Measurements from ENCODE around the gene ASTL.
"Not testable (repeated sequence)": the region's sequence is repeated elsewhere in the genome, so short reads cannot be mapped to it uniquely, and the experiment has no call there.

Gene ASTL

DNA sequence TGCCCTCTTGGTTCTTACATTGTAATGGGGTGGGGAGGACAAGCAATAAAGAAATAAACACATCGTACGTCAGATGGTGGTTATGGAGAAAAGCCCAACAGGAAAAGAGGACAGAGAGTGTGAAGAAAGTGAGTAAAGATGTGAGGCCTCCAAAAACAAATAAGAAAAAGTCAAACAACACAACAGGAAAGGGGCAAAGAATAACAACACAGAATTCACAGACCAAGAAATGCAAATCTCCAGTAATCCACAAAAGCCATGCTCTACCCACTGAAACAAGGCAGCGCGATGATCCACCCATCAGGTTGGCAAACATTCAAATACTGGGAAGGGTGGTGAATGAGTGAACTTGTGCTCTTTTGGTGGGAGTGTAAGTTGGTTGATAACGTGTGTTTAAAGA, 23.6 kb upstream of the ASTL start:
- TF ChIP-seq, protein P1, sequence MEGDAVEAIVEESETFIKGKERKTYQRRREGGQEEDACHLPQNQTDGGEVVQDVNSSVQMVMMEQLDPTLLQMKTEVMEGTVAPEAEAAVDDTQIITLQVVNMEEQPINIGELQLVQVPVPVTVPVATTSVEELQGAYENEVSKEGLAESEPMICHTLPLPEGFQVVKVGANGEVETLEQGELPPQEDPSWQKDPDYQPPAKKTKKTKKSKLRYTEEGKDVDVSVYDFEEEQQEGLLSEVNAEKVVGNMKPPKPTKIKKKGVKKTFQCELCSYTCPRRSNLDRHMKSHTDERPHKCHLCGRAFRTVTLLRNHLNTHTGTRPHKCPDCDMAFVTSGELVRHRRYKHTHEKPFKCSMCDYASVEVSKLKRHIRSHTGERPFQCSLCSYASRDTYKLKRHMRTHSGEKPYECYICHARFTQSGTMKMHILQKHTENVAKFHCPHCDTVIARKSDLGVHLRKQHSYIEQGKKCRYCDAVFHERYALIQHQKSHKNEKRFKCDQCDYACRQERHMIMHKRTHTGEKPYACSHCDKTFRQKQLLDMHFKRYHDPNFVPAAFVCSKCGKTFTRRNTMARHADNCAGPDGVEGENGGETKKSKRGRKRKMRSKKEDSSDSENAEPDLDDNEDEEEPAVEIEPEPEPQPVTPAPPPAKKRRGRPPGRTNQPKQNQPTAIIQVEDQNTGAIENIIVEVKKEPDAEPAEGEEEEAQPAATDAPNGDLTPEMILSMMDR (IDR thresholded peaks at IDR 0.05; ENCODE audit: low read depth, low read length) = no peak
- no peak for DNase-seq (ENCODE audit: low read depth, low spot score)
- in situ Hi-C loops (cut with HindIII; ENCODE audit: low sequenced_read_pairs) = no loop called here
- H3K4me3 ChIP-seq (ENCODE audit: low read depth, low read length) = no peak overlapping the region

DNA sequence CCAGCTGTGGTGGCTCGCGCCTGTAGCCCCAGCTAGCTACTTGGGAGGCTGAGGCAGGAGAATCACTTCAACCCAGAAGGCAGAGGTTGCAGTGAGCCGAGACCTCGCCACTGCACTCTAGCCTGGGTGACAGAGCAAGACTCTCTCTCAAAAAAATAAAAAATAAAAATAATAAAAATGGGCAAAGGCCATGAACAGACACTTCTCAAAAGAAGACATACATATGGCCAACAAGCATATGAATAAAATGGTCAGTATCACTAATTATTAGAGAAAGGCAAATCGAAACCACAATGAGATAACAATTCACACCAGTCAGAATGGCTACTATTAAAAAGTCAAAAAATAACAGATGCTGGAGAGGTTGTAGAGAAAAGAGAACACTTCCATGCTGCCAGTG, 22.1 kb upstream of the ASTL start:
- in situ Hi-C loops (cut with HindIII; ENCODE audit: low sequenced_read_pairs); DNase-seq (ENCODE audit: low read depth, low spot score); H3K4me3 ChIP-seq (ENCODE audit: low read depth, low read length): not testable (repeated sequence)

GRCh38 chr2:96159084-96159830, 21.0 kb upstream of the ASTL start:
- in situ Hi-C loops (cut with HindIII; ENCODE audit: low sequenced_read_pairs) = no loop called here
- DNase-seq (ENCODE audit: low read depth, low spot score) = no peak
- TF ChIP-seq, protein P1 (IDR thresholded peaks at IDR 0.05; ENCODE audit: low read depth, low read length) = no peak
- H3K4me3 ChIP-seq (ENCODE audit: low read depth, low read length) = no peak overlapping the region

GRCh38 chr2:96158554-96158940, 20.2 kb upstream of the ASTL start:
- DNase-seq (ENCODE audit: low read depth, low spot score) = no peak
- no peak overlapping the region for H3K4me3 ChIP-seq (ENCODE audit: low read depth, low read length)
- TF ChIP-seq, protein P1 (IDR thresholded peaks at IDR 0.05; ENCODE audit: low read depth, low read length) = no peak
- in situ Hi-C loops (cut with HindIII; ENCODE audit: low sequenced_read_pairs) = no loop called here

- TF ChIP-seq, protein P1 (IDR thresholded peaks at IDR 0.05; ENCODE audit: low read depth, low read length) = no peak
- DNase-seq (ENCODE audit: low read depth, low spot score) = no peak
- H3K4me3 ChIP-seq (ENCODE audit: low read depth, low read length) = no peak overlapping the region
- in situ Hi-C loops (cut with HindIII; ENCODE audit: low sequenced_read_pairs) = no loop called here
Observed at GRCh38 chr2:96157649-96158553, 19.6 kb upstream of the ASTL start.

- H3K4me3 ChIP-seq (ENCODE audit: low read depth, low read length) = no peak overlapping the region
- DNase-seq (ENCODE audit: low read depth, low spot score) = no peak
- in situ Hi-C loops (cut with HindIII; ENCODE audit: low sequenced_read_pairs) = no loop called here
- TF ChIP-seq, protein P1 (IDR thresholded peaks at IDR 0.05; ENCODE audit: low read depth, low read length) = no peak
Observed at GRCh38 chr2:96156926-96157648, 18.8 kb upstream of the ASTL start.

Data from astrocyte of the spinal cord (primary cell).